RWPE1 (cell line): ENCODE measurements around the gene TPRX2.

Source experiments
- CTCF ChIA-PET: fragments of 350-600 bp; sonication (Branson Sonifier 250); formaldehyde crosslinking; extraction: SDS; loops from one replicate; lab custom pipeline; 2021; lab: Yijun Ruan, JAX
- POLR2A ChIA-PET: fragments of 400-600 bp; formaldehyde crosslinking; extraction: SDS; loops from one replicate; lab custom pipeline; 2020; ENCODE audit warnings: antibody characterized with exemption; ENCODE audit not compliant: low non-redundant PET; lab: Yijun Ruan, JAX
- DNase-seq: peaks from one replicate; pipeline ENCODE4 v3.0.0; 2012; ENCODE audit warnings: low spot score
- H3K27ac ChIP-seq: fragments of 450-650 bp; 2 replicates; pipeline ENCODE4 v1.5.1; 2017
- CTCF ChIP-seq: fragments of 450-650 bp; conservative IDR thresholded peaks from 2 replicates; pipeline ENCODE4 v1.5.1; 2017; ENCODE audit warnings: low read depth, mild to moderate bottlenecking

The TPRX2 gene

DNA sequence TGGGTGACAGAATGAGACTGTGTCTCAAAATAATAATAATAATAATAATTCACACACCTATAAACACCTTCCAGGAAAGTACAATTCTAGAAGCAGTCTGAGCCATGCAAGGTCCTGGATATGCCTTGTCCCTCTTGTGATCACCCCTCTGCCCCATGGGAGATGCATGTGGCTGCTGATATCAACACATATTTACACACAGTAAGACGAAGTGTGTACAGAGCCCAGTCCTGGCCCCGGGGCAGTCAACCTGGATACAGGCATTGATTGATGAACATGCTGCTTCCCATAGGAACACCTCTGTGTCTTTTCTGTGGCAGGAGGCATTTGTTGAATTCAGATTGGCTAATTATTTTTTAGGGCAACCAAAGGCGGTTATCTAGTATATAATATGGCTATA lies 23.9 kb downstream of the TPRX2 start:
- ChIA-PET POLR2A (no interaction called here), CTCF (interaction anchor here (0.6 kb wide), 1 partner anchor 18 kb away, joined by 3 read pairs; no protein-coding TSS in a partner anchor)
- DNase-seq, result no peak
- TF ChIP-seq CTCF, result no peak
- no peak overlapping the region for H3K27ac ChIP-seq

DNA sequence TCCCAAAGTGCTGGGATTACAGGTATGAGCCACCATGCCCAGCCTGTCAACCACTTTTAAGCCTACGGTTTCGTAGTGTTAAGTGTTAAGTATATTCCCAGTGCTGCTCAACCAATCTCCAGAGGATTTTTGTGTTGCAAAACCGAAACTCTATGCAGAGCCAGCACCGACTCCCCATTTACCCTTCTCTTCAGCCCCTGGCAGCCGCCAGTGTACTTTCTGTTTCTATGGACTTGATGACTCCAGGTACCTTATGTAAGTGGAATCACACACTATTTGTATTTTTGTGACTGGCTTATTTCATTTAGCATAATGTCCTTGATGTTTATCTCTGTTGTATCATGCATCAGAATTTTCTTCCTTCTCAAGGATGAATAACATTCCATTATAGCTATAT lies 26.0 kb downstream of the TPRX2 start:
- H3K27ac ChIP-seq, result no peak overlapping the region
- ChIA-PET POLR2A (no interaction called here), CTCF (no interaction called here)
- TF ChIP-seq CTCF, result no peak
- no peak for DNase-seq

- no peak for TF ChIP-seq CTCF
- ChIA-PET CTCF (interaction anchor here (0.5 to 0.7 kb wide), 2 partner anchors 37 to 807 kb away, joined by 3 to 5 read pairs; no protein-coding TSS in a partner anchor), POLR2A (no interaction called here)
- H3K27ac ChIP-seq, result no peak within 1 kb of the TSS
- DNase-seq, result no peak
Measured at GRCh38 chr19:47886010-47886559, 27.1 kb downstream of the TPRX2 start, which contains the start of gene SULT2A1. Gene SULT2A1, minus strand, starts transcription at chr19:47886315. Its CDS starts 58 bp downstream, at chr19:47886257.

- no peak overlapping the region for H3K27ac ChIP-seq
- POLR2A ChIA-PET, result no interaction called here
- no peak for DNase-seq
- CTCF ChIA-PET, result no interaction called here
- no peak for TF ChIP-seq CTCF
Measured at GRCh38 chr19:47890865-47891621, 32.0 kb downstream of the TPRX2 start.

GRCh38 chr19:47891622-47891922 lies 32.5 kb downstream of the TPRX2 start:
- POLR2A ChIA-PET, result no interaction called here
- CTCF ChIA-PET, result interaction anchor here (0.6 to 0.7 kb wide), 2 partner anchors 23 to 55 kb away, joined by 3 read pairs; no protein-coding TSS in a partner anchor

More at GRCh38 chr19:47891622-47891922, 32.5 kb downstream of the TPRX2 start:
- H3K27ac ChIP-seq, result no peak overlapping the region
- no peak for DNase-seq
- TF ChIP-seq CTCF, result no peak
